ENCODE data around the gene TMEM9.

- TF ChIP-seq TAF1 (IDR thresholded peaks at IDR 0.05; ENCODE audit: low read depth, low read length) = no peak
- no peak for TF ChIP-seq POLR2AphosphoS5 (IDR thresholded peaks at IDR 0.05; ENCODE audit: low read depth, low read length)
- no peak for TF ChIP-seq POLR2A (IDR thresholded peaks at IDR 0.05; ENCODE audit: low read depth, low read length)
- TF ChIP-seq PAX5 (IDR thresholded peaks at IDR 0.05; ENCODE audit: insufficient read depth, low read length, severe bottlenecking) = no peak
- no peak for TF ChIP-seq SPI1 (IDR thresholded peaks at IDR 0.05; ENCODE audit: low read depth, low read length)
- no peak for TF ChIP-seq POU2F2 (IDR thresholded peaks at IDR 0.05; ENCODE audit: low read depth, low read length)
Observed at GRCh38 chr1:201115390-201115937, 38.8 kb downstream of the TMEM9 start.
